Tibial artery (tissue), 4 donors: ENCODE measurements around the gene MICAL3.

Source experiments
- DNase-seq, 2 donors: peaks; one replicate each; pipeline ENCODE4 v3.0.0-alpha.2; 2019
- H3K27ac ChIP-seq, 2 donors: fragments of 200-600 bp; sonication (generic) in 1 of 2; 1 replicate in 1 of 2; 2 replicates in 1 of 2; pipeline ENCODE4 v1.5.1; 2018 to 2019; ENCODE audit warnings: mild to moderate bottlenecking in 1 of 2
- H3K27me3 ChIP-seq, 2 donors: fragments of 200-600 bp; sonication (generic) in 1 of 2; one replicate each; pipeline versions ENCODE4 v1.5.1 to v1.6.0; 2016 to 2019
- H3K36me3 ChIP-seq, 3 donors: fragments of 200-600 bp; sonication (generic) in 2 of 3; one replicate each; pipeline ENCODE4 v1.5.1; 2016 to 2019; ENCODE audit warnings: mild to moderate bottlenecking in 2 of 3
- H3K4me1 ChIP-seq, 4 donors: fragments of 200-600 bp; sonication (generic) in 2 of 4; 1 replicate in 3 of 4; 2 replicates in 1 of 4; pipeline ENCODE4 v1.5.1; 2016 to 2019
- H3K4me3 ChIP-seq, 2 donors: fragments of 200-600 bp; sonication (generic) in 1 of 2; 1 replicate in 1 of 2; 2 replicates in 1 of 2; pipeline ENCODE4 v1.5.1; 2018 to 2019; ENCODE audit warnings: mild to moderate bottlenecking in 2 of 2
- H3K9me3 ChIP-seq, 3 donors: fragments of 200-600 bp; sonication (generic) in 1 of 3; one replicate each; pipeline ENCODE4 v1.5.1; 2016 to 2019
- CTCF ChIP-seq, 2 experiments: fragments of 200-600 bp in 1 of 2; fragments of 450-650 bp in 1 of 2; IDR thresholded peaks; one replicate each; pipeline ENCODE4 v1.5.1; 2017 to 2019; ENCODE audit warnings: antibody characterized with exemption in 2 of 2, mild to moderate bottlenecking in 1 of 2, moderate library complexity in 1 of 2
- intact Hi-C: fragments of 100-400 bp; cut with DNase I; formaldehyde crosslinking; loops from one replicate; pipeline ENCODE4 v1.15.0; 2023; ENCODE audit warnings: low total_unique reads

MICAL3 gene

GRCh38 chr22:17804331-17805080 is 219.9 kb downstream of the MICAL3 start:
- Histone ChIP-seq H3K9me3 (no peaks in the 10 kb centered on the region), H3K4me3 (no peak overlapping the region), H3K27me3 (no peaks in the 10 kb centered on the region), H3K36me3 (peaks cover 48 to 67% (median 66%) of the 10 kb centered on the region in 3 donors), H3K27ac (no peak overlapping the region), H3K4me1 (no peaks in the 10 kb centered on the region)
- TF ChIP-seq CTCF (IDR thresholded peaks at IDR 0.05) = no peak
- no peak for DNase-seq
- intact Hi-C loops = no loop called here

- Histone ChIP-seq H3K4me3 (no peak overlapping the region), H3K36me3 (peaks cover 43 to 59% (median 58%) of the 10 kb centered on the region in 3 donors), H3K27ac (no peak overlapping the region), H3K27me3 (no peaks in the 10 kb centered on the region), H3K9me3 (no peaks in the 10 kb centered on the region), H3K4me1 (no peaks in the 10 kb centered on the region)
- TF ChIP-seq CTCF (IDR thresholded peaks at IDR 0.05) = no peak
- no peak for DNase-seq
- intact Hi-C loops = no loop called here
Observed at GRCh38 chr22:17803609-17804270, 220.6 kb downstream of the MICAL3 start.

- Histone ChIP-seq H3K9me3 (no peaks in the 10 kb centered on the region), H3K36me3 (peaks cover 34 to 50% (median 49%) of the 10 kb centered on the region in 3 donors), H3K4me1 (no peaks in the 10 kb centered on the region), H3K27me3 (no peaks in the 10 kb centered on the region), H3K27ac (no peak overlapping the region), H3K4me3 (no peak overlapping the region)
- intact Hi-C loops = no loop called here
- TF ChIP-seq CTCF (IDR thresholded peaks at IDR 0.05) = no peak
- DNase-seq = no peak
Observed at GRCh38 chr22:17802822-17803221, 221.5 kb downstream of the MICAL3 start.

GRCh38 chr22:17802411-17802810 is 221.9 kb downstream of the MICAL3 start:
- no peak overlapping the region for H3K27ac ChIP-seq
- no peak for TF ChIP-seq CTCF (IDR thresholded peaks at IDR 0.05)
- H3K4me3 ChIP-seq = no peak overlapping the region
- DNase-seq = no peak
- no peaks in the 10 kb centered on the region for H3K4me1 ChIP-seq
- peaks cover 31 to 46% (median 45%) of the 10 kb centered on the region in 3 donors for H3K36me3 ChIP-seq
- H3K27me3 ChIP-seq = no peaks in the 10 kb centered on the region
- H3K9me3 ChIP-seq = no peaks in the 10 kb centered on the region
- intact Hi-C loops = no loop called here

GRCh38 chr22:17797721-17798559 is 226.4 kb downstream of the MICAL3 start:
- Histone ChIP-seq H3K36me3 (peaks cover 7 to 41% (median 26%) of the 10 kb centered on the region in 3 donors), H3K27ac (no peak overlapping the region)

More at GRCh38 chr22:17797721-17798559, 226.4 kb downstream of the MICAL3 start:
- no peaks in the 10 kb centered on the region for H3K9me3 ChIP-seq
- TF ChIP-seq CTCF (IDR thresholded peaks at IDR 0.05) = no peak
- no peak overlapping the region for H3K4me3 ChIP-seq
- H3K4me1 ChIP-seq = no peaks in the 10 kb centered on the region
- intact Hi-C loops = no loop called here
- no peak for DNase-seq
- H3K27me3 ChIP-seq = no peaks in the 10 kb centered on the region
